HUES48 (cell line): ENCODE results near the gene ZNF516.

ENCODE experiments used
- H3K27ac ChIP-seq: one replicate; pipeline ENCODE4 v1.7.0; 2013; ENCODE audit warnings: low read depth, low read length, inconsistent platforms
- H3K27me3 ChIP-seq: 2 replicates; pipeline ENCODE4 v1.6.1; 2013; ENCODE audit warnings: mild to moderate bottlenecking, low read length; ENCODE audit not compliant: control insufficient read depth, insufficient read depth
- H3K36me3 ChIP-seq: 2 replicates; pipeline ENCODE4 v1.6.1; 2013; ENCODE audit warnings: low read length; ENCODE audit not compliant: control insufficient read depth, insufficient read depth
- H3K4me1 ChIP-seq: 2 replicates; pipeline ENCODE4 v1.6.1; 2013; ENCODE audit warnings: mild to moderate bottlenecking, low read length; ENCODE audit not compliant: control insufficient read depth, insufficient read depth
- H3K4me3 ChIP-seq: 2 replicates; pipeline ENCODE4 v1.5.1; 2013; ENCODE audit warnings: mild to moderate bottlenecking, low read depth, low read length
- H3K9ac ChIP-seq: 2 replicates; pipeline ENCODE4 v1.6.1; 2013; ENCODE audit warnings: mild to moderate bottlenecking, low read depth, low read length, moderate library complexity
- H3K9me3 ChIP-seq: 2 replicates; pipeline ENCODE4 v1.6.1; 2013; ENCODE audit warnings: low read length; ENCODE audit not compliant: control insufficient read depth, insufficient read depth

Gene ZNF516

GRCh38 chr18:76433788-76434187, 61.3 kb downstream of the ZNF516 start:
- H3K27ac ChIP-seq = no peak overlapping the region
- H3K9ac ChIP-seq = no peak overlapping the region
- no peaks in the 10 kb centered on the region for H3K9me3 ChIP-seq
- H3K36me3 ChIP-seq = no peaks in the 10 kb centered on the region
- H3K4me1 ChIP-seq = no peaks in the 10 kb centered on the region
- H3K27me3 ChIP-seq = no peaks in the 10 kb centered on the region
- no peak overlapping the region for H3K4me3 ChIP-seq

GRCh38 chr18:76432970-76433767, 61.9 kb downstream of the ZNF516 start:
- no peaks in the 10 kb centered on the region for H3K4me1 ChIP-seq
- H3K27ac ChIP-seq = no peak overlapping the region
- H3K27me3 ChIP-seq = no peaks in the 10 kb centered on the region
- H3K36me3 ChIP-seq = no peaks in the 10 kb centered on the region
- no peak overlapping the region for H3K4me3 ChIP-seq
- no peak overlapping the region for H3K9ac ChIP-seq
- H3K9me3 ChIP-seq = no peaks in the 10 kb centered on the region

GRCh38 chr18:76432274-76432755, 62.7 kb downstream of the ZNF516 start:
- no peaks in the 10 kb centered on the region for H3K36me3 ChIP-seq
- H3K27me3 ChIP-seq = no peaks in the 10 kb centered on the region
- H3K4me1 ChIP-seq = no peaks in the 10 kb centered on the region
- H3K4me3 ChIP-seq = no peak overlapping the region
- H3K9me3 ChIP-seq = no peaks in the 10 kb centered on the region
- no peak overlapping the region for H3K27ac ChIP-seq
- no peak overlapping the region for H3K9ac ChIP-seq

- Histone ChIP-seq H3K4me3 (no peak overlapping the region), H3K9ac (no peak overlapping the region), H3K36me3 (no peaks in the 10 kb centered on the region), H3K9me3 (no peaks in the 10 kb centered on the region), H3K27me3 (no peaks in the 10 kb centered on the region), H3K27ac (no peak overlapping the region), H3K4me1 (no peaks in the 10 kb centered on the region)
Measured at GRCh38 chr18:76431437-76432273, 63.4 kb downstream of the ZNF516 start.

- Histone ChIP-seq H3K27me3 (no peaks in the 10 kb centered on the region), H3K4me1 (peaks cover 10% of the 10 kb centered on the region), H3K4me3 (no peak overlapping the region), H3K9me3 (no peaks in the 10 kb centered on the region), H3K9ac (no peak overlapping the region), H3K27ac (no peak overlapping the region), H3K36me3 (no peaks in the 10 kb centered on the region)
Measured at GRCh38 chr18:76430636-76431035, 64.4 kb downstream of the ZNF516 start.

- Histone ChIP-seq H3K27me3 (no peaks in the 10 kb centered on the region), H3K4me3 (no peak overlapping the region)
Measured at GRCh38 chr18:76429262-76430126, 65.5 kb downstream of the ZNF516 start.

GRCh38 chr18:76428396-76429261, 66.4 kb downstream of the ZNF516 start:
- Histone ChIP-seq H3K9me3 (no peaks in the 10 kb centered on the region), H3K4me1 (peaks cover 16% of the 10 kb centered on the region), H3K4me3 (no peak overlapping the region), H3K9ac (no peak overlapping the region), H3K27ac (no peak overlapping the region), H3K27me3 (no peaks in the 10 kb centered on the region), H3K36me3 (no peaks in the 10 kb centered on the region)

More at GRCh38 chr18:76429262-76430126, 65.5 kb downstream of the ZNF516 start:
- H3K27ac ChIP-seq = no peak overlapping the region
- H3K9ac ChIP-seq = no peak overlapping the region
- H3K4me1 ChIP-seq = peaks cover 16% of the 10 kb centered on the region
- H3K36me3 ChIP-seq = no peaks in the 10 kb centered on the region
- H3K9me3 ChIP-seq = no peaks in the 10 kb centered on the region

- Histone ChIP-seq H3K9ac (no peak overlapping the region), H3K4me1 (peaks cover 20% of the 10 kb centered on the region), H3K9me3 (no peaks in the 10 kb centered on the region), H3K36me3 (no peaks in the 10 kb centered on the region), H3K27me3 (no peaks in the 10 kb centered on the region), H3K27ac (no peak overlapping the region), H3K4me3 (no peak overlapping the region)
Measured at GRCh38 chr18:76426737-76427305, 68.2 kb downstream of the ZNF516 start.

- Histone ChIP-seq H3K27me3 (no peaks in the 10 kb centered on the region), H3K9ac (no peak overlapping the region), H3K4me3 (no peak overlapping the region), H3K27ac (peak overlapping the region; percentile 57), H3K9me3 (no peaks in the 10 kb centered on the region), H3K4me1 (peaks cover 20% of the 10 kb centered on the region), H3K36me3 (no peaks in the 10 kb centered on the region)
Measured at GRCh38 chr18:76425146-76426131, 69.6 kb downstream of the ZNF516 start.
